CD14-positive monocyte (primary cell): ENCODE data around the gene CENPT. TPM values are rescaled to one million over a fixed set of nuclear protein-coding genes. Genes with fewer than 3 reads are reported as not detected.

ENCODE experiments used
- DNase-seq, 3 donors: peaks; one replicate each; pipeline ENCODE4 v3.0.0-alpha.2; 2011 to 2022
- H2AFZ ChIP-seq: 2 replicates; pipeline ENCODE4 v1.6.0; 2012; ENCODE audit warnings: mild to moderate bottlenecking, low read depth, low read length, inconsistent platforms; ENCODE audit not compliant: insufficient read depth, poor library complexity, severe bottlenecking
- H3K27ac ChIP-seq, 2 donors: 1 replicate in 1 of 2; 2 replicates in 1 of 2; pipeline ENCODE4 v1.5.1; 2012 to 2013; ENCODE audit warnings: low read length in 2 of 2, control low read depth in 1 of 2, inconsistent platforms in 1 of 2, low read depth in 1 of 2, mild to moderate bottlenecking in 1 of 2
- H3K27me3 ChIP-seq, 2 donors: one replicate each; pipeline versions ENCODE4 v1.6.0 to v1.6.1; 2011 to 2013; ENCODE audit warnings: low read length in 2 of 2; ENCODE audit not compliant: control insufficient read depth in 2 of 2, insufficient read depth in 2 of 2
- H3K36me3 ChIP-seq, 2 donors: replicated peaks in 1 of 2; 1 replicate in 1 of 2; 2 replicates in 1 of 2; pipeline versions ENCODE4 v1.5.1 to v1.6.1; 2012 to 2013; ENCODE audit warnings: low read length in 2 of 2, control low read depth in 1 of 2, inconsistent platforms in 1 of 2, mild to moderate bottlenecking in 1 of 2; ENCODE audit not compliant: insufficient read depth in 2 of 2, control insufficient read depth in 1 of 2
- H3K4me1 ChIP-seq, 2 donors: 1 replicate in 1 of 2; 2 replicates in 1 of 2; pipeline versions ENCODE4 v1.5.1 to v1.6.1; 2012 to 2013; ENCODE audit warnings: low read length in 2 of 2, control low read depth in 1 of 2, inconsistent platforms in 1 of 2, mild to moderate bottlenecking in 1 of 2, moderate library complexity in 1 of 2; ENCODE audit not compliant: insufficient read depth in 2 of 2, control insufficient read depth in 1 of 2
- H3K4me2 ChIP-seq: replicated peaks from 2 replicates; pipeline ENCODE3; 2012; ENCODE audit warnings: low read length, moderate library complexity, mild to moderate bottlenecking; ENCODE audit not compliant: poor library complexity, severe bottlenecking; ENCODE audit errors: extremely low read depth
- H3K4me3 ChIP-seq, 3 experiments: fragments of 200-600 bp in 1 of 3; sonication (generic) in 1 of 3; replicated peaks in 1 of 3; 1 replicate in 2 of 3; 2 replicates in 1 of 3; pipeline ENCODE4 v1.5.1; 2011 to 2013; ENCODE audit warnings: low read length in 3 of 3, mild to moderate bottlenecking in 3 of 3, control low read depth in 2 of 3, low read depth in 2 of 3, inconsistent platforms in 1 of 3, moderate library complexity in 1 of 3
- H3K79me2 ChIP-seq: 2 replicates; pipeline ENCODE4 v1.6.0; 2012; ENCODE audit warnings: mild to moderate bottlenecking, control low read depth, inconsistent platforms, low read length, moderate library complexity; ENCODE audit not compliant: insufficient read depth
- H3K9ac ChIP-seq: 2 replicates; pipeline ENCODE4 v1.6.0; 2017; ENCODE audit warnings: low read length, mild to moderate bottlenecking; ENCODE audit not compliant: insufficient read depth, poor library complexity, severe bottlenecking
- H3K9me3 ChIP-seq, 2 donors: replicated peaks in 1 of 2; 1 replicate in 1 of 2; 2 replicates in 1 of 2; pipeline versions ENCODE4 v1.5.1 to v1.6.1; 2012 to 2013; ENCODE audit warnings: low read length in 2 of 2, control low read depth in 1 of 2; ENCODE audit not compliant: control insufficient read depth in 1 of 2, insufficient read depth in 1 of 2
- H4K20me1 ChIP-seq: 2 replicates; pipeline ENCODE4 v1.6.0; 2012; ENCODE audit warnings: mild to moderate bottlenecking, low read length, control low read depth, moderate library complexity; ENCODE audit not compliant: insufficient read depth
- H3K27ac Mint-ChIP-seq, 7 donors: one replicate each; pipeline ENCODE4 v1.8.0; 2020; ENCODE audit warnings: mild to moderate bottlenecking in 7 of 7, mixed read lengths in 7 of 7, moderate library complexity in 6 of 7, inconsistent platforms in 2 of 7
- H3K27me3 Mint-ChIP-seq, 3 donors: one replicate each; pipeline ENCODE4 v1.8.0; 2021 to 2022; ENCODE audit warnings: low read depth in 3 of 3, mild to moderate bottlenecking in 3 of 3, mixed read lengths in 3 of 3, moderate library complexity in 3 of 3, inconsistent platforms in 1 of 3
- H3K36me3 Mint-ChIP-seq, 2 donors: one replicate each; pipeline ENCODE4 v1.8.0; 2020; ENCODE audit warnings: mixed read lengths in 2 of 2, inconsistent platforms in 1 of 2, mild to moderate bottlenecking in 1 of 2
- H3K4me1 Mint-ChIP-seq: one replicate; pipeline ENCODE4 v1.8.0; 2020; ENCODE audit warnings: mild to moderate bottlenecking, mixed read lengths
- H3K4me3 Mint-ChIP-seq, 2 donors: one replicate each; pipeline ENCODE4 v1.8.0; 2020; ENCODE audit warnings: mild to moderate bottlenecking in 2 of 2, mixed read lengths in 2 of 2, moderate library complexity in 1 of 2
- H3K9me3 Mint-ChIP-seq, 7 donors: one replicate each; pipeline ENCODE4 v1.8.0; 2020 to 2022; ENCODE audit warnings: mixed read lengths in 7 of 7, mild to moderate bottlenecking in 6 of 7, moderate library complexity in 6 of 7, inconsistent platforms in 2 of 7
- CTCF ChIP-seq: fragments of 200-600 bp; IDR thresholded peaks from one replicate; pipeline ENCODE4 v1.8.0; 2022; ENCODE audit warnings: antibody characterized with exemption, mild to moderate bottlenecking
- WGBS: methylation state at CpG from one replicate; pipeline ENCODE4 v1.1.5; 2013; ENCODE audit warnings: missing lambda C conversion rate; ENCODE audit not compliant: insufficient coverage; 5-methylcytosine and 5-hydroxymethylcytosine counted together
- intact Hi-C, 2 donors: fragments of 100-400 bp; cut with micrococcal nuclease; formaldehyde crosslinking; loops; one replicate each; pipeline versions ENCODE4 v1.15.0 to v1.15.1; 2023
- polyA plus RNA-seq, 3 donors: library from polyadenylated mRNA; depleted of rRNA in 1 of 3; unstranded in 2 of 3; stranded (reverse) in 1 of 3; fragments of 300-500 nt in 2 of 3; fragments of >200 nt in 1 of 3; fragmentation: Illumina TruSeq in 2 of 3; gene quantifications; 1 replicate in 2 of 3; 2 replicates in 1 of 3; pipeline ENCODE4 v1.2.3, GENCODE V29; 2012 to 2021

Gene CENPT
- polyA plus RNA-seq, 3 donors: 8.3 to 120 (median 12.4) TPM

- Histone ChIP-seq H2AFZ (no peak overlapping the region), H3K4me2 (no peak overlapping the region), H3K36me3 (peaks cover 42 to 51% of the 10 kb centered on the region in 2 donors), H3K9ac (no peak overlapping the region), H3K4me3 (no peak overlapping the region), H4K20me1 (no peaks in the 10 kb centered on the region), H3K27me3 (no peaks in the 10 kb centered on the region), H3K4me1 (no peaks in the 10 kb centered on the region), H3K27ac (no peak overlapping the region), H3K9me3 (no peaks in the 10 kb centered on the region), H3K79me2 (no peaks in the 10 kb centered on the region)
- H3K27ac Mint-ChIP-seq: peak overlapping the region in 1 of 7 donors; percentile 6
- H3K36me3 Mint-ChIP-seq: peaks cover 33 to 47% of the 10 kb centered on the region in 2 donors
- no peak overlapping the region for H3K4me3 Mint-ChIP-seq
- no peak for TF ChIP-seq CTCF
- no peak for DNase-seq
- H3K27me3 Mint-ChIP-seq: peaks cover 0 to 2% (median 0%) of the 10 kb centered on the region in 3 donors
- intact Hi-C loops: loop anchor here in 1 of 2 donors (10.0 kb wide), 1 partner anchor 239 kb away; no protein-coding TSS in a partner anchor
- WGBS: 95% methylated on average over 12 of the region's 14 CpGs
- no peaks in the 10 kb centered on the region for H3K4me1 Mint-ChIP-seq
- H3K9me3 Mint-ChIP-seq: no peaks in the 10 kb centered on the region
Measured at GRCh38 chr16:67825906-67826305, 21.6 kb downstream of the CENPT start.

GRCh38 chr16:67825119-67825518 lies 22.4 kb downstream of the CENPT start:
- DNase-seq: no peak
- Mint-ChIP-seq H3K27me3 (no peaks in the 10 kb centered on the region), H3K4me1 (no peaks in the 10 kb centered on the region), H3K36me3 (peaks cover 25 to 39% of the 10 kb centered on the region in 2 donors), H3K4me3 (no peak overlapping the region), H3K9me3 (no peaks in the 10 kb centered on the region), H3K27ac (peak overlapping the region in 2 of 7 donors; percentile 21 to 51)
- no peaks in the 10 kb centered on the region for H3K79me2 ChIP-seq
- no peaks in the 10 kb centered on the region for H3K9me3 ChIP-seq
- no peaks in the 10 kb centered on the region for H3K27me3 ChIP-seq
- no peak overlapping the region for H3K4me3 ChIP-seq
- no peak overlapping the region for H2AFZ ChIP-seq
- TF ChIP-seq CTCF: no peak
- H3K9ac ChIP-seq: no peak overlapping the region
- 97% methylated on average over 7 of the region's 8 CpGs for WGBS
- H3K27ac ChIP-seq: no peak overlapping the region
- H3K4me2 ChIP-seq: no peak overlapping the region
- H4K20me1 ChIP-seq: no peaks in the 10 kb centered on the region
- H3K4me1 ChIP-seq: no peaks in the 10 kb centered on the region
- intact Hi-C loops: loop anchor here in 1 of 2 donors (10.0 kb wide), 1 partner anchor 240 kb away; no protein-coding TSS in a partner anchor
- H3K36me3 ChIP-seq: peaks cover 34 to 43% of the 10 kb centered on the region in 2 donors
